Measurements from ENCODE around the gene SLIT1.

Gene SLIT1

DNA sequence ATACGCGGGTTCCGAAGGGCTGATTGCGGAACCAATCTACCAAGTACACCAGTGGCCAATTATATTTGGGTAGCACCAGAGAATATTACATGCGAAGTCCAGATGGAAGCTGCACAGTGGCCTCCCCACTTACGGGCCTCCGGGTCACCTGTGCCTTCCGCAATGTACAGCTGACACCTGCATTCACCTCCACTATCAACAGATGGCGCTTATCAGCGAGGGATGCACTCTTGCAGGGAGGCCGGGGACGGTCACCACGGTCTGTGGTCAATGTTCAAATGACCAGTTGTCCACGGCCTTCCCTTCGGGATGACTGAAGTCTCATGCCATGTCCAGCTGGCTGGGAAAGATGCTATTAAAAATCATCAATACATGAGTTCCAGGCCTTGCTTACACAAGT lies 47.6 kb downstream of the SLIT1 start:
- no peak overlapping the region for H3K27ac ChIP-seq
- no peak for TF ChIP-seq ZFX (IDR thresholded peaks at IDR 0.05)
- TF ChIP-seq, protein P1, sequence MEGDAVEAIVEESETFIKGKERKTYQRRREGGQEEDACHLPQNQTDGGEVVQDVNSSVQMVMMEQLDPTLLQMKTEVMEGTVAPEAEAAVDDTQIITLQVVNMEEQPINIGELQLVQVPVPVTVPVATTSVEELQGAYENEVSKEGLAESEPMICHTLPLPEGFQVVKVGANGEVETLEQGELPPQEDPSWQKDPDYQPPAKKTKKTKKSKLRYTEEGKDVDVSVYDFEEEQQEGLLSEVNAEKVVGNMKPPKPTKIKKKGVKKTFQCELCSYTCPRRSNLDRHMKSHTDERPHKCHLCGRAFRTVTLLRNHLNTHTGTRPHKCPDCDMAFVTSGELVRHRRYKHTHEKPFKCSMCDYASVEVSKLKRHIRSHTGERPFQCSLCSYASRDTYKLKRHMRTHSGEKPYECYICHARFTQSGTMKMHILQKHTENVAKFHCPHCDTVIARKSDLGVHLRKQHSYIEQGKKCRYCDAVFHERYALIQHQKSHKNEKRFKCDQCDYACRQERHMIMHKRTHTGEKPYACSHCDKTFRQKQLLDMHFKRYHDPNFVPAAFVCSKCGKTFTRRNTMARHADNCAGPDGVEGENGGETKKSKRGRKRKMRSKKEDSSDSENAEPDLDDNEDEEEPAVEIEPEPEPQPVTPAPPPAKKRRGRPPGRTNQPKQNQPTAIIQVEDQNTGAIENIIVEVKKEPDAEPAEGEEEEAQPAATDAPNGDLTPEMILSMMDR (conservative IDR thresholded peaks at IDR 0.05): peak; percentile 75

DNA sequence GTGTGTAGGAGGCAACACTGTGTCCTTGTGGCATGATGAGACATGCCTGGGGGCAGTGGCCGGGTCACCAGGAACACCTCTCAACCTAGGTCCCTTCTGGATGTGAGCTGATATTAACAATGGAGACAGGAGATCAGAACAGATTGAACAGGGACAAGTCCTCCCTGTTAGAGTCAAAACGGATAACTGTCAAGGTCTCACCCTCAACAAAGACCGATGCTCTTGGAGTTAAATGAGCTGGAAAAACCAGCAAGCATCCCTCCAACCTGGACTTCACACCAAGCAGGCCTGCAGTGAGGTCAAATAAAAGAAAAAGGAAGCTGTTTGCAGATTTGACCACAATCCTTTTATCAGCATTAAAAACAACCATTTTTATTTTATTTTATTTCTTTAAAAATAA lies 49.0 kb downstream of the SLIT1 start:
- no peak overlapping the region for H3K27ac ChIP-seq

DNA sequence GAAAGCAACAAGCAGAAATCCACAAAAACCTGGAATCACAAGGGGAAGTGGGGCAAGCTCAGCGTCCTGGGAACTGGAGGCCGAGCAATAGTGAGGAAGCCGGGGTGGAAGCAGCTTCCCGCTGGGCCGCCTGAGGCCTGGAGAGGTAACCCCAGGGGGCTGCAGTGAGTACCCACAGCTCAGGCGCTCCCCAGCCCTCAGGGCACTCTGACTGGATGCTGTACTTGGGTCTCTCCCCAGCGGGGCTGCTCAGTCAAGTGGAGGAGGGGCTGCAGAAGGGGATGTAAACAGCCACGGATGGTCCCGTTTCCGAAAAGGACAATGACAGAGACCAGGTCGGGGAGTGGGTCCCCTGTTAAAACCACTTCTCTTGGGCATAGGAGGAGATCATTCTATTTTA lies 50.3 kb downstream of the SLIT1 start:
- H3K27ac ChIP-seq: no peak overlapping the region
- TF ChIP-seq ZFX (IDR thresholded peaks at IDR 0.05): no peak
- TF ChIP-seq, protein P1 (conservative IDR thresholded peaks at IDR 0.05): no peak

More for the DNA sequence above, 49.0 kb downstream of the SLIT1 start:
- no peak for TF ChIP-seq ZFX (IDR thresholded peaks at IDR 0.05)
- TF ChIP-seq, protein P1 (conservative IDR thresholded peaks at IDR 0.05): no peak

DNA sequence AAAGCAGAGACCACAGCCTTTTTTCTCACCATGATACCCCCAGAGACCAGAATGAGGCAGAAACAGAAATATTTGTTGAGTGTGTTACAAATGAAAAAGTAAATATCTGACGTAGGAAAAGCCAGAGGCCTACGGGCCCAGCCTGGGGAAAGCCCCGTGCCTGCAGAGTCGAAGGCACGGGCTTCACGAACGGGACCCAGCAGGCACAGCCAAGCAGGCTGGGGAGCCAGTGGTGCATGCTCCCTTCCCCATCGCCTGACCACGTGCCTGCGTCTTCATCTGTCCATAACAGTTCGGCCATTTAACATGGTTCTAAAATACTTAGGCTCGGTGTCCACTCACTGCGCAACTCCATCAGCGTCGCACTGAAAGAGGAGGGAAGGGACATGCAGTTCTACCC lies 50.8 kb downstream of the SLIT1 start:
- no peak overlapping the region for H3K27ac ChIP-seq
- TF ChIP-seq ZFX (IDR thresholded peaks at IDR 0.05): no peak
- TF ChIP-seq, protein P1 (conservative IDR thresholded peaks at IDR 0.05): no peak

DNA sequence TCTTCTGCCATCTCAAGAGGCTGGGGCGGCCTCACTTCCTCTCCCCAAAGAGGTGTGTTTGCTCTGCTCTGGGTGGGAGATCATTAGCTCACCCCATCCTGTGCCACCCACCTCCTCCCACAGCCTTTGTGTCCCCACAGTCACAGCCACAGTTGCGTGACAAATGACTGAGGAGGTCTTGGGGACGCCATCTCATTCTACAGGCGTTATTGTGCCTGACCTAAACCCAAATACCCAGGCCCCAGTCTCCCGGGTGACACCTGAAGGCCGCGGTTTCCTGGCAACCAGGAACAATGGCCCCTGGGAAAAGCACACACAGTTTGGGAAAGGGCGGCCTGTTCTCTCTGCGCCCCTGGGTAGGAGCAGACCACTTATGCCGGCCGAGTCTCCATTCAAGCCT lies 51.6 kb downstream of the SLIT1 start:
- TF ChIP-seq, protein P1 (conservative IDR thresholded peaks at IDR 0.05): no peak
- no peak for TF ChIP-seq ZFX (IDR thresholded peaks at IDR 0.05)
- no peak overlapping the region for H3K27ac ChIP-seq

DNA sequence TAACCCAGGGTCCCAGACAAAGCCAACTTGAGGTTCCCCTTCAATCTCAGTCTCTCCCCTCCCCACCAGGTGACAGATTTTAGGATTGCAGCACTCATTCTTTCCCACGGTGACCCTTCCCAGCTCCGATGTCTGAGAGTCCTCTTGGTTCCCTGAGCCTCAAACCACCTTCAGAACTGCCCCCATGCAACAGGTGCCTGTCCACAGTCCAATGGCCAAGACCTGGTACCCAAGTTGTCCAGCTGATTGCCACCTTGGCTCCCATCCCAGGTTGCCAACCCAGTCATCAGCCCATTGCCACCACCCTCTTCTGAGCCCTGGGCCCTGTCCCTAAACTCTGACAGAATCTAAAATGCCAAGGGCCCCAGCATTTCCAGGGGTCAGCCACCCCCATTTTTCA lies 53.5 kb downstream of the SLIT1 start:
- no peak overlapping the region for H3K27ac ChIP-seq

DNA sequence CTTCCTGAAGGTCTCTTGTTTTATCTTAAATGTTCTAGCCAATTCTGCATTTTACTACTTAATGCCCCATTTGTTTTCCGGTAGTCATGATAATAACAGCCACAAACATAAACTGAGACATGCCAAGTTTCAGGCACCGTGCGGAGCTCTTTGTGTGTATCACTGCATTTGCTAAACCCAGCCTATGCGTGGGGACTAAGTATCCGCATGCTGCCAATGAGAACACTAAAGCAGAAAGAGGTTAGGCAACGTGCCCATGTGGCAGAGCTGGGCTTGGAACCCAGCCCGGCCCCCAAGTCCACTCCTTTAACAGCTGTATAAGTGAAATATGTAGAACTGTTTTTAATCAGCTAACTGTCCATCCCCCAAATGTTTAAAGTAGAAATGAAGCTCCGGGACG lies 54.1 kb downstream of the SLIT1 start:
- no peak overlapping the region for H3K27ac ChIP-seq
- no peak for TF ChIP-seq ZFX (IDR thresholded peaks at IDR 0.05)
- TF ChIP-seq, protein P1 (conservative IDR thresholded peaks at IDR 0.05): no peak

More for the DNA sequence above, 53.5 kb downstream of the SLIT1 start:
- TF ChIP-seq, protein P1 (conservative IDR thresholded peaks at IDR 0.05): no peak
- TF ChIP-seq ZFX (IDR thresholded peaks at IDR 0.05): no peak

All from C4-2B (cell line).